Neuron (in vitro differentiated cells): ENCODE measurements around the gene CYREN.

Experiments used
- H2AFZ ChIP-seq: one replicate; pipeline ENCODE4 v1.6.1; 2013; ENCODE audit warnings: low read depth, mild to moderate bottlenecking, inconsistent platforms, low read length, moderate library complexity
- H3K27me3 ChIP-seq: one replicate; pipeline ENCODE4 v1.6.1; 2013; ENCODE audit warnings: low read length; ENCODE audit not compliant: insufficient read depth
- H3K36me3 ChIP-seq: one replicate; pipeline ENCODE4 v1.6.1; 2013; ENCODE audit warnings: low read length; ENCODE audit not compliant: insufficient read depth
- H3K4me1 ChIP-seq: one replicate; pipeline ENCODE4 v1.6.1; 2013; ENCODE audit warnings: low read length; ENCODE audit not compliant: insufficient read depth
- H3K4me3 ChIP-seq: 2 replicates; pipeline ENCODE4 v1.5.1; 2013; ENCODE audit warnings: mild to moderate bottlenecking, low read length, moderate library complexity
- H3K9me3 ChIP-seq: one replicate; pipeline ENCODE4 v1.6.1; 2013; ENCODE audit warnings: low read length

CYREN gene

GRCh38 chr7:135206941-135207391 lies 36.5 kb upstream of the CYREN start:
- Histone ChIP-seq H3K9me3 (no peaks in the 10 kb centered on the region), H3K27me3 (no peaks in the 10 kb centered on the region), H3K4me3 (no peak overlapping the region)

DNA sequence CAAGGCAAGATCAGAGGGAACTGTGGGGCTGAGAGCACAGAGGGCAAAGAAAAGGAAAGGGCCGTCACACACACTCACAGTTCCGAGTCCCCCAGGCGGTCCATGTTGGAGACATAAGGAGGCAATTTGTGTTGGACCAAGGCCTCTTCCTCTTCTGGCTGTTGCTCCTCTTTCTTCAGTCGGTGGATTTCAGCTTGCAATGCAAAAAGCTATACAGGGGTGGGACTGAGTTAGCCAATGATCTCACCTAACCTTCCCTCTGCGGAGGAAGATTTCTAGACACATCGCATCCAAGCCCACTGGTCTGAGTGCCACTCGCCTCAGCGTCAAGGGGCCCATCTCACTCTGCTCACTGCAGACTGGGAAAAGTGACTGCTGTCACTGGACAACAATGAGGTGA lies 35.3 kb upstream of the CYREN start:
- no peaks in the 10 kb centered on the region for H3K27me3 ChIP-seq
- peaks cover 3% of the 10 kb centered on the region for H3K4me1 ChIP-seq
- H2AFZ ChIP-seq, result no peak overlapping the region
- no peak overlapping the region for H3K4me3 ChIP-seq
- H3K36me3 ChIP-seq, result peaks cover 17% of the 10 kb centered on the region
- no peaks in the 10 kb centered on the region for H3K9me3 ChIP-seq

More at GRCh38 chr7:135206941-135207391, 36.5 kb upstream of the CYREN start:
- peaks cover 15% of the 10 kb centered on the region for H3K36me3 ChIP-seq
- no peak overlapping the region for H2AFZ ChIP-seq
- H3K4me1 ChIP-seq, result peaks cover 6% of the 10 kb centered on the region

GRCh38 chr7:135204876-135205275 lies 34.4 kb upstream of the CYREN start:
- Histone ChIP-seq H3K36me3 (peaks cover 17% of the 10 kb centered on the region), H3K4me3 (no peak overlapping the region), H3K9me3 (no peaks in the 10 kb centered on the region), H2AFZ (no peak overlapping the region), H3K27me3 (no peaks in the 10 kb centered on the region), H3K4me1 (no peaks in the 10 kb centered on the region)

- Histone ChIP-seq H2AFZ (no peak overlapping the region), H3K4me3 (no peak overlapping the region), H3K27me3 (no peaks in the 10 kb centered on the region), H3K36me3 (peaks cover 22% of the 10 kb centered on the region), H3K9me3 (no peaks in the 10 kb centered on the region), H3K4me1 (no peaks in the 10 kb centered on the region)
These were observed 33.8 kb upstream of the CYREN start for GRCh38 chr7:135204341-135204749.

DNA sequence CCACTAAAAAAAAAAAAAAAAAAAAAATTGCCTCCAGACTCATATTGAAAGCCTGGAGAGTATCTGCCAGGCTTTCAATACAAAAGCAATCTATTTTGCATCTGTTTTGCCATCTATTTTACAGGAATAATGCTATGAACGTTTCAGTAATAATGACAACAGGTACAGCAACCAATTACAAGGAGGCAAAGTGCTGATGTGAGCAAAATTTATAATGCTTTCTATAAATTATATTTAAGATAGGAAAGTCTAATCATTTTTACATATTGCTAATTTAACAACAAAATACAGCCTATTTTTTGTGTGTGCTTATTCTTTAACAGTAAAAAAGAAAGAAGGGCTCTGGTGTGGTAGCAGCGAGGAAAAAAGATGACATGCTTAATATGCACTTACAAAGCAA lies 30.8 kb upstream of the CYREN start:
- Histone ChIP-seq H3K27me3 (no peaks in the 10 kb centered on the region), H3K36me3 (peaks cover 40% of the 10 kb centered on the region)

DNA sequence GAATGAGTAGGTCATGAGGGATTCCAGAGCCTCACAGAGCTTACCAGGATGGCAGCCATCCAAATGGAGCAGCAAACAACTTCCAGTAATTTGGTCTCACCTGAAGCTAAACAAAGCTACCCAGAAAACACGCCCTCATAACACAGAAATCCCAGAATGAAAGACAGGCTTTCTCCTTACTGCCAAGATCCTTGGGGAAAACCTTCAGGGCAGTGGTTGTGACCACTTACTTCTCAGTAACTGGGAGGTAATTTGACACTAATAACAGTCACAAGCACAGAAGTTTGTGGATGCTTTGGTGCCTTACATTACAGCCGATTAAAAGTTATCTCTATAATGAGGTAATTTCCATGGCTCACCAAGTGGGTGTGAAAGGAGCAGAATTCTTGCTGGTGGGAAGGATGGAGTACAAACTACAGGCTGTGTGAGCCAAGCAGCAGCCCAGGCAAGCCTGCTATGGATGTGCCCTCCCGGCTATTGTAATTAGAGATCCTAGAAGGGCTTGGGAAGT lies 30.4 kb upstream of the CYREN start:
- Histone ChIP-seq H3K9me3 (no peaks in the 10 kb centered on the region), H2AFZ (no peak overlapping the region), H3K4me3 (no peak overlapping the region), H3K36me3 (peaks cover 41% of the 10 kb centered on the region), H3K27me3 (no peaks in the 10 kb centered on the region), H3K4me1 (no peaks in the 10 kb centered on the region)

More for the DNA sequence above, 30.8 kb upstream of the CYREN start:
- Histone ChIP-seq H3K9me3 (no peaks in the 10 kb centered on the region), H3K4me3 (no peak overlapping the region), H3K4me1 (no peaks in the 10 kb centered on the region), H2AFZ (no peak overlapping the region)

- Histone ChIP-seq H3K4me1 (no peaks in the 10 kb centered on the region), H3K36me3 (peaks cover 40% of the 10 kb centered on the region), H3K27me3 (no peaks in the 10 kb centered on the region), H2AFZ (no peak overlapping the region), H3K4me3 (no peak overlapping the region), H3K9me3 (no peaks in the 10 kb centered on the region)
These were observed 28.9 kb upstream of the CYREN start for GRCh38 chr7:135199439-135199838.

GRCh38 chr7:135197906-135198655 lies 27.6 kb upstream of the CYREN start:
- no peak overlapping the region for H3K4me3 ChIP-seq
- no peaks in the 10 kb centered on the region for H3K9me3 ChIP-seq
- H3K36me3 ChIP-seq, result peaks cover 34% of the 10 kb centered on the region
- peaks cover 5% of the 10 kb centered on the region for H3K4me1 ChIP-seq
- H2AFZ ChIP-seq, result no peak overlapping the region
- H3K27me3 ChIP-seq, result no peaks in the 10 kb centered on the region

GRCh38 chr7:135197343-135197742 lies 26.8 kb upstream of the CYREN start:
- H3K36me3 ChIP-seq, result peaks cover 34% of the 10 kb centered on the region

DNA sequence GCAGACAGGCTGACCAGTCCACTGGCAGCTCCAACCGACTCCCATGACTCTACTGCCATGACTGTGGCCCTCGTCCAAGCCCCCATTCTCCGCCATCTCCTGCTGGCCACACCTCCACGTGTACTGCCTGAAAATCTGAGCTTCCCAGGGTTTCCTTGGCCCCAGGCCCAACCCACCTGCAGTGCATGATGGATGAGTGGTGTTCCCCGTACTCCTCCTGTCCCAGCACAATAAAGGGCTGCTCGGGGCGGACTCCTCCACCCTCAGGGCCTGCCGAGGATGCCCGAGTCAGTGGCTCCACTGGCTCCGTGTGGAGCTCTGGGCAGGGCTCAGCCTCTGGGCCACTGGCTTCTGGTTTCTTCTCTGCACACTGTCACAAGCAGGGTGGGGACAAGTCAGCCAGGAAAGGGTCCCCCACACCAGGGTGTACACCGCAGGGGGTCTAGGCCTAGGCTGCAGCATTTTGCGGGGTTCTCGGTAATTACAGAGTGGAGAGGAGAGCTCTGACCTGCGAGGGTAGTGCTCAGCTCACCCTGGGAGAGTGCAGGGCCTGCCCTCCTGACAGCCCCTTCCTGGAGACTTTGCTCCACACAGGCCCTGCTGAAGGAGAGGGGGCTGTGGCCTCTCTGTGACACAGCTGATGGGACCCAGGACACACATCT lies 25.6 kb upstream of the CYREN start:
- Histone ChIP-seq H3K4me1 (peaks cover 5% of the 10 kb centered on the region), H2AFZ (no peak overlapping the region), H3K36me3 (peaks cover 33% of the 10 kb centered on the region), H3K9me3 (no peaks in the 10 kb centered on the region), H3K4me3 (no peak overlapping the region), H3K27me3 (no peaks in the 10 kb centered on the region)

More at GRCh38 chr7:135197343-135197742, 26.8 kb upstream of the CYREN start:
- no peaks in the 10 kb centered on the region for H3K9me3 ChIP-seq
- no peak overlapping the region for H3K4me3 ChIP-seq
- peaks cover 5% of the 10 kb centered on the region for H3K4me1 ChIP-seq
- H2AFZ ChIP-seq, result no peak overlapping the region
- no peaks in the 10 kb centered on the region for H3K27me3 ChIP-seq

DNA sequence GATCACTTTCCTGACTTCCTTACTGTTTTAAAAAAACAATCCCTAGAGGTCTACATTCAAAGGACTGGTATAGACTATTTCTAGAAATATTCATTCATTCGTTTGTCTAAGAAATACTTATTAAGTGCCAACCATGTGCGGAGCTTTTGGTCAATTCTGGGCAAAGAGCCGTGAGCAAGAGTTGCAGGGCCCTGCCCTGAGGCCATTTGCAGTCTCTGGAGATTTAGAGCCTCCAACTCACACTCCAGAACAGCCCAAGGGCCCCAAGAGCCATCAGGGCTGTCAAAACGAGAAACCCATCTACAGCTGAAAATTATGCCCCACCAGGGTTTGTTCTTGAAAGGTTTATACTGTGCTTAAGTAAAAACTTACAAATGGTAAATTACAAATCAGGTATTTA lies 24.6 kb upstream of the CYREN start:
- no peaks in the 10 kb centered on the region for H3K9me3 ChIP-seq
- H3K36me3 ChIP-seq, result peaks cover 33% of the 10 kb centered on the region
- H2AFZ ChIP-seq, result no peak overlapping the region
- peaks cover 5% of the 10 kb centered on the region for H3K4me1 ChIP-seq
- H3K27me3 ChIP-seq, result no peaks in the 10 kb centered on the region
- no peak overlapping the region for H3K4me3 ChIP-seq

DNA sequence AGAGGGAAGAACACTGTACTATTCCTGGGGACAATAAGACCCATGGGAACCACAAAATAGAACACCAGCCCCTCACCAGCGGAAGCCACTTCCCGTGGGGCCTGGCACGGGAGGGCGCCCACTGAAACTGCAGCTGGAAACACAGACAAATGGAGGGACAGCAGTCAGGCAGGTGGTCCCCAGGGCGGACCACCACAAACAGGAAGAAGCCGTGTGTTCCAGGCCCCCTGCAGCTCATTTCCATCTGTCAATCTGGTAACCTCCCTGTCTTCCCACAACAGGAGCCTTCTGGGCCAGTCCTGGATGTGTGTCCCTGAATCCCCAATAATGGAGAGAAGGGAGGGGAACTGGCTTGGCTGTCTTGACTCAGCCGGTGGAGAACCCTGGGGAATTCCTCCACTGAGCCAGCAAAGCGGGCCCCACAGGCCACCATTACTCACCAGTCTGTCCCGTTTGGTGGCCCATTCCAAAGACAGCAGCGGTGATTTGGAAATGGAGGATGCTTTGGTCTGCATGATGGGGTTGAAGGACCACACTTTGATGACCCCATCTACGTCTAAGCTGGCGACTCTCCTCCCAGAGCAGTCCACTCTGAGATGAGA lies 24.1 kb upstream of the CYREN start:
- Histone ChIP-seq H3K27me3 (no peaks in the 10 kb centered on the region), H3K4me3 (no peak overlapping the region), H2AFZ (no peak overlapping the region), H3K36me3 (peaks cover 30% of the 10 kb centered on the region), H3K9me3 (no peaks in the 10 kb centered on the region), H3K4me1 (peaks cover 9% of the 10 kb centered on the region)

- H3K4me1 ChIP-seq, result peaks cover 14% of the 10 kb centered on the region
- H3K36me3 ChIP-seq, result peaks cover 24% of the 10 kb centered on the region
- no peak overlapping the region for H2AFZ ChIP-seq
- no peak overlapping the region for H3K4me3 ChIP-seq
- H3K9me3 ChIP-seq, result no peaks in the 10 kb centered on the region
- H3K27me3 ChIP-seq, result no peaks in the 10 kb centered on the region
These were observed 23.1 kb upstream of the CYREN start for GRCh38 chr7:135193615-135194081.
